Measurements from ENCODE around the gene TRPM4.

The TRPM4 gene

DNA sequence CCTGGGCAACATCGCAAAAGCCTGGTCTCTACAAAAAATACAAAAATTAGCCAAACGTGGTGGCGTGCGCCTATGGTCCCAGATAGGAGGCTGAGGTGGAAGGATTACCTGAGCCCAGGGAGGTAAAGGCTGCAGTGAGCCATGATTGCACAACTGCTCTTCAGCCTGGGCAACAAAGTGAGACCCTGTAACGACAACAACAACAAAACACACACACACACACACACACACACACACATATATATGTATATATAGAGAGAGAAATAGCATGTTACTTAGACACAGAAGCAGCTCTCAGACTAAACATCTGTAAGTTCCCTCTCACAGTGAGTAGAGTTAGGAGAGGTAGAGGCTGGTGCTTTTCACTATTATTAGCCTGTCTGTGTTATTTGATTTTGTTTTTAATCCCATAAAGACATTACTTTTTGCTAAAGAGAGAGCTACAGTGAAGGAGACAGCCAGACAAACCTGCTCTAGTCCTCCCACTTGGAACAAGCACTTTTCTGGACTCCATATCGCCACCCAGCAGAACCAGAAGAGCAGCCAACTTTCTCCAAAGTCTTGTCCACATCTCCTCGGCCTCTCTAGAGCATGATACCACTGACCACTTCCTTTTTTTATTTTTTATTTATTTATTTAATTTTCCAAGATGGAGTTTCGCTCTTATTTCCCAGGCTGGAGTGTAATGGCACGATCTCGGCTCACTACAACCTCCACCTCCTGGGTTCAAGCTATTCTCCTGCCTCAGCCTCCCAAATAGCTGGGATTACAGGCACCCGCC lies 46.2 kb upstream of the TRPM4 start:
- no peak overlapping the region for H2AFZ ChIP-seq (ENCODE audit: low read depth, low read length)
- H3K79me2 ChIP-seq (ENCODE audit: low read length), result no peaks in the 10 kb centered on the region
- H3K9me3 ChIP-seq (ENCODE audit: insufficient read depth, low read length), result no peaks in the 10 kb centered on the region
- H3K27ac ChIP-seq (ENCODE audit: low read length), result no peak overlapping the region
- no peaks in the 10 kb centered on the region for H3K27me3 ChIP-seq (ENCODE audit: low read depth, low read length)
- TF ChIP-seq EZH2phosphoT487 (IDR thresholded peaks at IDR 0.05; ENCODE audit: low read depth) (no peak), CTCF (IDR thresholded peaks at IDR 0.05; ENCODE audit: low read depth, low read length) (no peak)
- H3K9ac ChIP-seq (ENCODE audit: low read length), result no peak overlapping the region
- peaks cover 36% of the 10 kb centered on the region for H3K36me3 ChIP-seq (replicated peaks; ENCODE audit: low read depth, low read length)
- H4K20me1 ChIP-seq (ENCODE audit: insufficient read depth, low read length), result peaks cover 17% of the 10 kb centered on the region
- no peak overlapping the region for H3K4me3 ChIP-seq (ENCODE audit: low read length)
- H3K4me1 ChIP-seq (ENCODE audit: low read length), result peaks cover 5% of the 10 kb centered on the region
- no peak overlapping the region for H3K4me2 ChIP-seq (ENCODE audit: low read length)

DNA sequence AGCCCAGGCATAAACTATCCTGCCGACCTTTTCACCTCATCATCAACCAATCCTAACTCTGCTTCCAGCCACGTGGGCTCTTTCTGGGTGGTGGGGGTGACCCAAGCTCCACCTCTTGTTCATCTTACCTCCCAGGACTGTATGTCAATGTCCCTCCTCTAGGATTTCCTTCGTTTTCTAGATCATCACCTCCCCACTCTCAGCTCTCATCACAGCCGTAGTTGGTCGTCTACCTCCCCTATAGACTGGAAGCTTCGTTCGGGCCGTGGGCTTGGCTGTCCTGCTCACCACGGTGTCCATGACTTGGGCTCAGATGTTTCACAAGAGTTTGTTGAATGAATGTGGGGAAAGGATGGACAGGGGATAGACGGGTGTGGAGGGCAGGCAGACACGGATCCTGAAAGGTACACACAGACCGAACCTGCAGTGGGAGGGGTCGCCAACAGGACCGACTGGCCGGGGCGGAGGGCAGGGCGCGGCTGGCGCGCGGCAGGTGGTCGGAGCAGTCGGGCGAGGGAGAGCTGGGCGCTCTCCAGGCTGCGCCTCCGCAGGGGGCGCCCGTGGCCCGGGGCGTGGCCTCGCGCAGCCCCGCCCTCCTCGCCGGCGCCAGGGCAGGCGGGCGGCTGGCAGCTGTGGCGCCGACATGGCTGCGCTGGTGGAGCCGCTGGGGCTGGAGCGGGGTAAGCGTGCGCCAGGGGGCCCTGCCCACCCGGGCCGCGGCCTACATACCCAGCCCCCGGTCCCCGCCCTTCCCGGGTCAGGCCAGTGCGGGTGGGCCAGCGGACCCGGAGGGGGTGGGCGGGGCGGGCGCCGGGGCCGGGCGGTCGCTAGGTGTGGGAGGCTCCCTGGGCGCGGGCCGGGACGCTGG lies 43.6 kb upstream of the TRPM4 start, which contains the start of gene LIN7B:
Gene LIN7B (plus strand): TSS at position 609 of the 868 bp plus-strand sequence. CDS start 35 bp downstream, at position 644.
- Histone ChIP-seq H3K27ac (ENCODE audit: low read length) (no peak within 1 kb of the TSS), H4K20me1 (ENCODE audit: insufficient read depth, low read length) (no peaks in the 10 kb centered on the region), H3K4me3 (ENCODE audit: low read length) (peak within 1 kb of the TSS; percentile 78), H3K4me2 (ENCODE audit: low read length) (peak within 1 kb of the TSS; percentile 99), H3K27me3 (ENCODE audit: low read depth, low read length) (no peaks in the 10 kb centered on the region), H3K36me3 (replicated peaks; ENCODE audit: low read depth, low read length) (peaks cover 10% of the 10 kb centered on the region), H3K4me1 (ENCODE audit: low read length) (peaks cover 14% of the 10 kb centered on the region), H3K9me3 (ENCODE audit: insufficient read depth, low read length) (no peaks in the 10 kb centered on the region), H3K9ac (ENCODE audit: low read length) (peak within 1 kb of the TSS; percentile 56), H2AFZ (ENCODE audit: low read depth, low read length) (peak within 1 kb of the TSS; percentile 81), H3K79me2 (ENCODE audit: low read length) (peaks cover 6% of the 10 kb centered on the region)
- no peak for TF ChIP-seq EZH2phosphoT487 (IDR thresholded peaks at IDR 0.05; ENCODE audit: low read depth)
- peak; percentile 52 for TF ChIP-seq CTCF (IDR thresholded peaks at IDR 0.05; ENCODE audit: low read depth, low read length)

DNA sequence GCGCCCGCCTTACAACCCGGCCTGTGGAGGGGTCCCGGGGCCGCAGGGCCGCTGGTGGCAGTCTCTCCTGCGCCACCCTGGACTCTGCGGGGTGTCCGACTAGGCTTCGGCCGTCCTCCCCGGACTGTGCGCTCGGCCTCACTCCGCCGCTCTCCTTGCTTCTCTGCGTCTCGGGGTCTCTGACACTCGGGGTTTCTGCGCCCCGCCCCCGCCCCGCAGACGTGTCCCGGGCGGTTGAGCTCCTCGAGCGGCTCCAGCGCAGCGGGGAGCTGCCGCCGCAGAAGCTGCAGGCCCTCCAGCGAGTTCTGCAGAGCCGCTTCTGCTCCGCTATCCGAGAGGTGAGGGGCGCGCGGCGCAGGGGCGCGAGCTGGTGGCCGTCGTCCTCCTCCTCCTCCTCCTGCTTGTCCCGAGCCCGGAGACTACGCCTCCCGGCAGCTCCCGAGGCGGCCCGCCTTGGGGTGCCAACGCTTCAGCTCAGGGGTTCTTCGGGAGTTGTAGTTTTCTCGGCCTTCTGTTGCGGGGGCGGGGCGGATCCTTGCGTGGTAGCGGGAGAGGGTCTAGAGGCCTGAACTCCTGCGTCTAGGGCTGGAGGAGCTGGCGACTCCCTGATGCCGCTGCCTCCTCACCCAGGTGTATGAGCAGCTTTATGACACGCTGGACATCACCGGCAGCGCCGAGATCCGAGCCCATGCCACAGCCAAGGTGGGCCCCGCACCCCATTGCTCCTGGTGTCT lies 42.8 kb upstream of the TRPM4 start:
- Histone ChIP-seq H2AFZ (ENCODE audit: low read depth, low read length) (no peak overlapping the region), H3K9me3 (ENCODE audit: insufficient read depth, low read length) (no peaks in the 10 kb centered on the region), H3K9ac (ENCODE audit: low read length) (peak overlapping the region; percentile 38), H3K27ac (ENCODE audit: low read length) (no peak overlapping the region), H3K4me3 (ENCODE audit: low read length) (peak overlapping the region; percentile 78), H3K4me2 (ENCODE audit: low read length) (peak overlapping the region; percentile 89), H4K20me1 (ENCODE audit: insufficient read depth, low read length) (no peaks in the 10 kb centered on the region), H3K79me2 (ENCODE audit: low read length) (peaks cover 6% of the 10 kb centered on the region), H3K4me1 (ENCODE audit: low read length) (peaks cover 14% of the 10 kb centered on the region), H3K36me3 (replicated peaks; ENCODE audit: low read depth, low read length) (peaks cover 2% of the 10 kb centered on the region), H3K27me3 (ENCODE audit: low read depth, low read length) (no peaks in the 10 kb centered on the region)
- TF ChIP-seq CTCF (IDR thresholded peaks at IDR 0.05; ENCODE audit: low read depth, low read length) (no peak), EZH2phosphoT487 (IDR thresholded peaks at IDR 0.05; ENCODE audit: low read depth) (no peak)

Data from OCI-LY3 (cell line).